ENCODE data around the gene ACTR1A. TPM values are rescaled to one million over a fixed set of nuclear protein-coding genes. Genes with fewer than 3 reads are reported as not detected.

Gene ACTR1A
- total and polyA plus RNA-seq, 12 donors = 68.1 to 154 (median 106) TPM

DNA sequence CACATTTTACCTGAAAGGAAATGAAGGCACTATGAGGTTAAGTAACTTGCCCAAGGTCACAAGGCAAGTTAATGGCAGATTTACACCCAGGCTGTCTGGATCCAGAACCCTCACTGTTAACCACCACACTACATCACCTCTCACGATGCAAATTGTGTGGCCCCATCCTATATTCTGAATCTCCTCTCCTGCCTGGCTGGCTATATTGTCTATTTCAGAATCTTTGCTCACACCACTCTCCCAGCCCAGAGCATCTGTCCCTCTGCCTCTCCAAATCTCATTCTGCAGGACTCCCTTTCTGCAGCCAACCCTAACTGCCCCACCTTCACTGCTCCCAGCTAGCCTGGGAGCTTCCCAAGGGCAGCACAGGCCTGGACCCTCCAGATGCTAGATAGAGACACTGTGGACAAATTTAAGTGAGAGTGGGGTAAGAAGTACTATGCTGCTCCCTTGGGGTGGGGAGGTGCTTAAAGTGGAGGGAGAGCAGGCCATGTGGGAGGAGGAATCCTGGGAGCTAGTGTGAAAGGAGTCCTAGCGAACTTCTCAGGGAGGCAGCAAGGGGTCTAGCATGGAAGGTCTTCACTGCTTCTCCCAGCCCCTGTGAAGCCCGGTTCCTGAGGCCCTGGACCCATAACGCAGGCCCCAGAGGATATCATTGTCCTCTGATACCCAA lies 70.9 kb downstream of the ACTR1A start:
- no peak for TF ChIP-seq POLR2A (IDR thresholded peaks at IDR 0.05)
- H3K27ac ChIP-seq = peak overlapping the region in 3 of 5 donors; percentile 65 to 81 (median 77)

DNA sequence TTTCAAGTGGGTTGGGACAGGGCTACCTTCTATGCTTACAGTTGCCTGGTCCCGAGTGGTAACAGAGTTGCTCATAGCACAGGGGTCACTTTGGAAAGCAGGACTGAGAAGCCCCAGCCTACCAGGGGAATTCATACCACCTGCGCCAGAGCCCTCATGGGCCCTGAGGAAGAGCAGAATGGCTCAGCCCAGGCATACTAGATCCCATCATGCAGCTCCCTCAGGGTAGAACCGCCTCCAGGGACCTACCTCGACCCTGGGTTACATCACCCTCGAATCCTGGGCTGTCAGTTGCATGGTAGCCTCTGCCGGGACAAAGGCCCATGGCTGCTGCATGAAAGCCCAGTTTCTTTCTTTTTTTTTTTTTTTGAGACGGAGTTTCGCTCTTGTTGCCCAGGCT lies 73.0 kb downstream of the ACTR1A start:
- 61 to 83% (median 73%) methylated on average over 5 to 8 of the region's 8 CpGs for WGBS, 4 donors

More for the DNA sequence above, 70.9 kb downstream of the ACTR1A start:
- H3K4me1 ChIP-seq (replicated peaks in 1 of 2) = peaks cover 8 to 19% of the 10 kb centered on the region in 2 donors
- H3K27me3 ChIP-seq = no peaks in the 10 kb centered on the region
- peak overlapping the region in 3 of 4 donors; percentile 57 to 74 (median 66) for H3K4me3 ChIP-seq
- H3K36me3 ChIP-seq (replicated peaks in 1 of 2) = no peaks in the 10 kb centered on the region
- no peak for DNase-seq
- H3K9me3 ChIP-seq (replicated peaks in 1 of 3) = no peaks in the 10 kb centered on the region
- intact Hi-C loops (cut with DNase I) = no loop called here
- WGBS, 4 donors = 8 to 15% (median 9%) methylated on average over 4 of the region's 4 CpGs

More for the DNA sequence above, 73.0 kb downstream of the ACTR1A start:
- H3K27ac ChIP-seq = no peak overlapping the region
- H3K4me1 ChIP-seq (replicated peaks in 1 of 2) = peaks cover 8 to 19% of the 10 kb centered on the region in 2 donors
- TF ChIP-seq, protein P1, sequence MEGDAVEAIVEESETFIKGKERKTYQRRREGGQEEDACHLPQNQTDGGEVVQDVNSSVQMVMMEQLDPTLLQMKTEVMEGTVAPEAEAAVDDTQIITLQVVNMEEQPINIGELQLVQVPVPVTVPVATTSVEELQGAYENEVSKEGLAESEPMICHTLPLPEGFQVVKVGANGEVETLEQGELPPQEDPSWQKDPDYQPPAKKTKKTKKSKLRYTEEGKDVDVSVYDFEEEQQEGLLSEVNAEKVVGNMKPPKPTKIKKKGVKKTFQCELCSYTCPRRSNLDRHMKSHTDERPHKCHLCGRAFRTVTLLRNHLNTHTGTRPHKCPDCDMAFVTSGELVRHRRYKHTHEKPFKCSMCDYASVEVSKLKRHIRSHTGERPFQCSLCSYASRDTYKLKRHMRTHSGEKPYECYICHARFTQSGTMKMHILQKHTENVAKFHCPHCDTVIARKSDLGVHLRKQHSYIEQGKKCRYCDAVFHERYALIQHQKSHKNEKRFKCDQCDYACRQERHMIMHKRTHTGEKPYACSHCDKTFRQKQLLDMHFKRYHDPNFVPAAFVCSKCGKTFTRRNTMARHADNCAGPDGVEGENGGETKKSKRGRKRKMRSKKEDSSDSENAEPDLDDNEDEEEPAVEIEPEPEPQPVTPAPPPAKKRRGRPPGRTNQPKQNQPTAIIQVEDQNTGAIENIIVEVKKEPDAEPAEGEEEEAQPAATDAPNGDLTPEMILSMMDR (IDR thresholded peaks at IDR 0.05) = no peak
- TF ChIP-seq POLR2A (IDR thresholded peaks at IDR 0.05) = no peak
- no peak for DNase-seq
- no peaks in the 10 kb centered on the region for H3K9me3 ChIP-seq (replicated peaks in 1 of 3)
- H3K27me3 ChIP-seq = no peaks in the 10 kb centered on the region
- no peak overlapping the region for H3K4me3 ChIP-seq
- peaks cover 0 to 4% of the 10 kb centered on the region in 2 donors for H3K36me3 ChIP-seq (replicated peaks in 1 of 2)
- intact Hi-C loops (cut with DNase I) = no loop called here

MicroRNA genes within 50 kb of the gene (microRNA counts, 767-probe panel; counts per million panel counts)
- 0 counts per million in 2 donors for microRNA hsa-miR-146b-3p
- microRNA hsa-miR-146b-5p = 2,831 to 3,814 counts per million in 2 donors

Small RNA genes within 50 kb of the gene (microRNA-seq; reads per million reads assigned to microRNA genes)
- 553 to 3,032 (median 1,327) reads per million in 3 donors for gene MIR146B

Small RNA genes within 50 kb of the gene (small RNA-seq; reads per million reads assigned to genes)
- 4,393 to 11,611 reads per million in 2 donors for gene MIR146B

Other genes starting within 250 kb of the ACTR1A start
- 10 to 100 TPM; 14.3 to 73.2 (median 27.4) TPM for gene NFKB2, start 107.0 kb downstream of the ACTR1A start, total RNA-seq
- gene NFKB2, start 107.0 kb downstream of the ACTR1A start, polyA plus RNA-seq = 10 to 100 TPM; 17.3 to 92.6 (median 85.8) TPM
- 10 to 100 TPM in 2 of 9 donors, 1 to 10 TPM in 5, under 1 TPM in 1, not detected in 1; 0.54 to 17.1 (median 7.7) TPM for gene PSD, start 83.9 kb downstream of the ACTR1A start, total RNA-seq
- gene PSD, start 83.9 kb downstream of the ACTR1A start, polyA plus RNA-seq = 10 to 100 TPM in 2 of 3 donors, 1 to 10 TPM in 1; 3.4 to 43.7 (median 10.4) TPM
- gene FBXL15, start 81.9 kb downstream of the ACTR1A start, total RNA-seq = 10 to 100 TPM; 21.6 to 61.9 (median 32.3) TPM
- gene FBXL15, start 81.9 kb downstream of the ACTR1A start, polyA plus RNA-seq = 10 to 100 TPM in 2 of 3 donors, 1 to 10 TPM in 1; 2.1 to 26.1 (median 25.5) TPM
- 100 to 1,000 TPM in 1 of 9 donors, 10 to 100 TPM in 8; 70.2 to 115 (median 85.7) TPM for gene CUEDC2, start 70.1 kb downstream of the ACTR1A start, total RNA-seq
- gene CUEDC2, start 70.1 kb downstream of the ACTR1A start, polyA plus RNA-seq = 10 to 100 TPM; 71.4 to 75.3 (median 73.1) TPM
- under 1 TPM in 3 of 9 donors, not detected in 6; 0.14 to 0.28 (median 0.18) TPM for gene C10orf95, start 51.2 kb downstream of the ACTR1A start, total RNA-seq
- under 1 TPM in 2 of 3 donors, not detected in 1; 0.24 TPM for gene C10orf95, start 51.2 kb downstream of the ACTR1A start, polyA plus RNA-seq
- gene SUFU, start 1.3 kb upstream of the ACTR1A start, total RNA-seq = 10 to 100 TPM in 6 of 9 donors, 1 to 10 TPM in 3; 5.8 to 20.2 (median 12.5) TPM
- gene SUFU, start 1.3 kb upstream of the ACTR1A start, polyA plus RNA-seq = 10 to 100 TPM in 1 of 3 donors, 1 to 10 TPM in 2; 4.3 to 11.8 (median 8.3) TPM
- gene TRIM8, start 141.8 kb upstream of the ACTR1A start, total RNA-seq = 100 to 1,000 TPM in 7 of 9 donors, 10 to 100 TPM in 2; 21.6 to 175 (median 133) TPM
- gene TRIM8, start 141.8 kb upstream of the ACTR1A start, polyA plus RNA-seq = 10 to 100 TPM; 45.0 to 57.6 (median 53.0) TPM
- gene ARL3, start 211.7 kb upstream of the ACTR1A start, total RNA-seq = 10 to 100 TPM in 4 of 9 donors, 1 to 10 TPM in 5; 4.8 to 13.2 (median 9.9) TPM
- 10 to 100 TPM in 1 of 3 donors, 1 to 10 TPM in 2; 6.4 to 20.5 (median 7.6) TPM for gene ARL3, start 211.7 kb upstream of the ACTR1A start, polyA plus RNA-seq
- 10 to 100 TPM in 2 of 9 donors, 1 to 10 TPM in 6, under 1 TPM in 1; 0.91 to 12.2 (median 6.7) TPM for gene SFXN2, start 211.9 kb upstream of the ACTR1A start, total RNA-seq
- 1 to 10 TPM; 3.7 to 4.4 (median 4.1) TPM for gene SFXN2, start 211.9 kb upstream of the ACTR1A start, polyA plus RNA-seq
- gene WBP1L, start 241.2 kb upstream of the ACTR1A start, total RNA-seq = 100 to 1,000 TPM in 7 of 9 donors, 10 to 100 TPM in 2; 53.5 to 231 (median 118) TPM
- 10 to 100 TPM; 38.5 to 48.5 (median 46.7) TPM for gene WBP1L, start 241.2 kb upstream of the ACTR1A start, polyA plus RNA-seq

Measured in adrenal gland (tissue), 12 donors.